GM19193 (cell line): ENCODE results near the gene KCTD19.
A peak's percentile ranks its signal among the peaks of the same experiment; 100 is the strongest.

Experiments used
- POLR2A ChIP-seq: IDR thresholded peaks from 4 replicates; pipeline ENCODE4 v1.6.1; 2011; ENCODE audit not compliant: insufficient read depth, insufficient read length; ENCODE audit errors: extremely low read depth

The KCTD19 gene

GRCh38 chr16:67278773-67279295 is 47.7 kb downstream of the KCTD19 start:
- peak; percentile 39 for TF ChIP-seq POLR2A

- TF ChIP-seq POLR2A: no peak
Measured at GRCh38 chr16:67277999-67278772, 48.4 kb downstream of the KCTD19 start.

- TF ChIP-seq POLR2A: no peak
Measured at GRCh38 chr16:67277294-67277998, 49.1 kb downstream of the KCTD19 start.

- no peak for TF ChIP-seq POLR2A
Measured at GRCh38 chr16:67275321-67275720, 51.2 kb downstream of the KCTD19 start.

- no peak for TF ChIP-seq POLR2A
Measured at GRCh38 chr16:67271446-67271845, 55.1 kb downstream of the KCTD19 start.

GRCh38 chr16:67270931-67271338 is 55.6 kb downstream of the KCTD19 start:
- no peak for TF ChIP-seq POLR2A

- TF ChIP-seq POLR2A: no peak
Measured at GRCh38 chr16:67269766-67270165, 56.8 kb downstream of the KCTD19 start.

GRCh38 chr16:67268136-67268579 is 58.4 kb downstream of the KCTD19 start:
- no peak for TF ChIP-seq POLR2A

GRCh38 chr16:67265834-67266233 is 60.7 kb downstream of the KCTD19 start:
- TF ChIP-seq POLR2A: no peak

GRCh38 chr16:67264866-67265265 is 61.7 kb downstream of the KCTD19 start:
- TF ChIP-seq POLR2A: no peak

GRCh38 chr16:67264277-67264676 is 62.3 kb downstream of the KCTD19 start:
- no peak for TF ChIP-seq POLR2A

- no peak for TF ChIP-seq POLR2A
Measured at GRCh38 chr16:67263201-67263600, 63.3 kb downstream of the KCTD19 start.

GRCh38 chr16:67260426-67261063 is 66.0 kb downstream of the KCTD19 start:
- TF ChIP-seq POLR2A: no peak

- no peak for TF ChIP-seq POLR2A
Measured at GRCh38 chr16:67259705-67260104, 66.8 kb downstream of the KCTD19 start.

GRCh38 chr16:67258161-67258835 is 68.2 kb downstream of the KCTD19 start:
- TF ChIP-seq POLR2A: no peak
